Fibroblast of lung (primary cell): ENCODE data around the gene SCYGR3.

Experiments used
- EZH2 ChIP-seq: IDR thresholded peaks from 2 replicates; pipeline ENCODE4 v1.5.1; 2012; ENCODE audit warnings: low read length, control low read depth, mild to moderate bottlenecking; ENCODE audit errors: missing control alignments
- TF ChIP-seq, protein P1 (sequence below), 2 donors: IDR thresholded peaks in 1 of 2; conservative IDR thresholded peaks in 1 of 2; 1 replicate in 1 of 2; 2 replicates in 1 of 2; pipeline ENCODE4 v1.5.1; 2011 to 2012; ENCODE audit warnings: low read length in 2 of 2, control low read depth in 1 of 2, inconsistent platforms in 1 of 2, low read depth in 1 of 2, mild to moderate bottlenecking in 1 of 2

DNA sequence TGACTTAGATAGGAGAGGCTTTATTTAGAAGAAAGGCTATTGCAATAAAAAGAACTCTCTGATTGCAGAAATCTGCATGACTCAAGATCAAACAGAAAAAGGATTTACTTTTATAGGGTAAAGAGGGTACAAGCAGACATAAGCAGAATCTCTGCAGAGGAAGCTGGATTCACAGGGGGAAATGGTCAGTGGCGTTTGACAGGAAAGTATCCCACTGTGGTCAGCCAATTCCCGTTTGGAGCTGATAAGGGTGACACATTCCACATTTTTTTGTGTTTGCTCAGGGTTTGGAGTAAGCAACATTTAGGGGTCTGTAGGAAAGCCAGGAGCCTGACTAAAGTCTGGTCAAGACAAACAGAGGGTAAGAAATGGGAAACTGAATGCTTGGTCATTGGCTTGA lies 28.0 kb upstream of the SCYGR3 start:
- no peak for TF ChIP-seq EZH2
- TF ChIP-seq, protein P1, sequence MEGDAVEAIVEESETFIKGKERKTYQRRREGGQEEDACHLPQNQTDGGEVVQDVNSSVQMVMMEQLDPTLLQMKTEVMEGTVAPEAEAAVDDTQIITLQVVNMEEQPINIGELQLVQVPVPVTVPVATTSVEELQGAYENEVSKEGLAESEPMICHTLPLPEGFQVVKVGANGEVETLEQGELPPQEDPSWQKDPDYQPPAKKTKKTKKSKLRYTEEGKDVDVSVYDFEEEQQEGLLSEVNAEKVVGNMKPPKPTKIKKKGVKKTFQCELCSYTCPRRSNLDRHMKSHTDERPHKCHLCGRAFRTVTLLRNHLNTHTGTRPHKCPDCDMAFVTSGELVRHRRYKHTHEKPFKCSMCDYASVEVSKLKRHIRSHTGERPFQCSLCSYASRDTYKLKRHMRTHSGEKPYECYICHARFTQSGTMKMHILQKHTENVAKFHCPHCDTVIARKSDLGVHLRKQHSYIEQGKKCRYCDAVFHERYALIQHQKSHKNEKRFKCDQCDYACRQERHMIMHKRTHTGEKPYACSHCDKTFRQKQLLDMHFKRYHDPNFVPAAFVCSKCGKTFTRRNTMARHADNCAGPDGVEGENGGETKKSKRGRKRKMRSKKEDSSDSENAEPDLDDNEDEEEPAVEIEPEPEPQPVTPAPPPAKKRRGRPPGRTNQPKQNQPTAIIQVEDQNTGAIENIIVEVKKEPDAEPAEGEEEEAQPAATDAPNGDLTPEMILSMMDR (conservative IDR thresholded peaks at IDR 0.05 in 1 of 2, IDR thresholded peaks at IDR 0.05 in 1 of 2; ENCODE audit: low read depth in 1 of 2, low read length in 2 of 2), result no peak
